HK-2 (cell line): ENCODE results near the gene ELMOD2.

Source experiments
- DNase-seq: peaks from one replicate; pipeline ENCODE4 v3.0.0-alpha.2; 2018; ENCODE audit not compliant: unreplicated experiment

Gene ELMOD2

GRCh38 chr4:140581078-140581477, 57.1 kb downstream of the ELMOD2 start:
- no peak for DNase-seq

GRCh38 chr4:140584439-140584838, 60.5 kb downstream of the ELMOD2 start:
- no peak for DNase-seq

GRCh38 chr4:140595065-140595464, 71.1 kb downstream of the ELMOD2 start:
- peak; percentile 17 for DNase-seq

- DNase-seq, result no peak
These were observed 76.4 kb downstream of the ELMOD2 start for GRCh38 chr4:140600408-140600807.

- no peak for DNase-seq
These were observed 78.7 kb downstream of the ELMOD2 start for GRCh38 chr4:140602714-140603113.

- DNase-seq, result no peak
These were observed 79.3 kb downstream of the ELMOD2 start for GRCh38 chr4:140603286-140603685.
